ENCODE data around the gene FXYD6.

The FXYD6 gene

GRCh38 chr11:117790279-117790678, 86.2 kb downstream of the FXYD6 start:
- no peak for DNase-seq

DNA sequence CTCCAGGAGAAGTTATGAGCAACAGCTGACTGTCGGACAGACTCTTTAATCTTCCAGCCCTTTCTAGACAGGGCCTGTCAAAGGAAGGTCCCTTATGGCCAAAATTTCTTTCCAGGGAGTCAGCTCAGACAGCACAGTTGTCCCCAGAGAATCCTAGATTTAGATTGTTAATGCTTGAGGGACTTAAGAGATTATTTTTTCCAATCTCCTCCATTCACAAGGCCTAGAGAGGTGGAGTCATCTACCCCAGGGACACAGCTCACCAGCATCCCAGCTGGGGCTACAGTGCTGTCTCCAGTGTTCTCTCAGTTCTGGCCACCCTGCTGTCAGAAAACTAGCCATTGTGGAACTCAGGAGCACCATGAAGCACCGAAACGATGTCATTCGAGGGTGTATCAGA, 87.2 kb downstream of the FXYD6 start:
- DNase-seq, result no peak

Data from inflammatory macrophage (primary cell).